ENCODE measurements around the gene SMAGP. TPM values are rescaled to one million over a fixed set of nuclear protein-coding genes. Genes with fewer than 3 reads are reported as not detected.

Gene SMAGP
- total RNA-seq, 4 donors from 2014 or later = 29.5 to 144 (median 104) TPM

DNA sequence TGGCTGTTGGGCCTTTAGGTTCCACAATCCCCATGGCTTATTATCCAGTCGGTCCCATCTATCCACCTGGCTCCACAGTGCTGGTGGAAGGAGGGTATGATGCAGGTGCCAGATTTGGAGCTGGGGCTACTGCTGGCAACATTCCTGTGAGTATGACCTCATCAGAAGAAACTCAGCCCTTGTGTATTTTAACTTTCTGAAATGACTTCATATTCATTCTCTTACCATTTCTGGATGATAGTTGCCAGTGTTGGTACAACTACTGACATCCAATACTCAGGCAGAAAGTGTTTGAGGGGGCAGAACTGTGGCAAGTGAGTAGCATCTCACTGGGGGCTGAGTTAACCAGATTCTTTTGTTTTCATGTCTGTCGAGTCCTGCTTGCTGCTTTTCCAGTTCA is 29.2 kb downstream of the SMAGP start:
- intact Hi-C loops (cut with DNase I; ENCODE audit: low total_unique reads) = no loop called here
- Histone ChIP-seq H3K4me3 (no peak overlapping the region), H3K27me3 (no peaks in the 10 kb centered on the region), H3K36me3 (peaks cover 0 to 37% (median 16%) of the 10 kb centered on the region in 4 donors), H3K4me1 (peaks cover 0 to 38% (median 22%) of the 10 kb centered on the region in 4 donors), H3K27ac (peak overlapping the region in 2 of 4 donors; percentile 100), H3K9me3 (no peaks in the 10 kb centered on the region)
- in situ Hi-C loops (cut with MboI; ENCODE audit: low pct_ligation_motif_present in 1 of 4, low pct_unique_long_range_greater_than_20kb in 1 of 4, low sequenced_read_pairs in 3 of 4) = no loop called here
- no peak for DNase-seq
- no peak for TF ChIP-seq POLR2AphosphoS5 (IDR thresholded peaks at IDR 0.05)
- TF ChIP-seq, protein P1, sequence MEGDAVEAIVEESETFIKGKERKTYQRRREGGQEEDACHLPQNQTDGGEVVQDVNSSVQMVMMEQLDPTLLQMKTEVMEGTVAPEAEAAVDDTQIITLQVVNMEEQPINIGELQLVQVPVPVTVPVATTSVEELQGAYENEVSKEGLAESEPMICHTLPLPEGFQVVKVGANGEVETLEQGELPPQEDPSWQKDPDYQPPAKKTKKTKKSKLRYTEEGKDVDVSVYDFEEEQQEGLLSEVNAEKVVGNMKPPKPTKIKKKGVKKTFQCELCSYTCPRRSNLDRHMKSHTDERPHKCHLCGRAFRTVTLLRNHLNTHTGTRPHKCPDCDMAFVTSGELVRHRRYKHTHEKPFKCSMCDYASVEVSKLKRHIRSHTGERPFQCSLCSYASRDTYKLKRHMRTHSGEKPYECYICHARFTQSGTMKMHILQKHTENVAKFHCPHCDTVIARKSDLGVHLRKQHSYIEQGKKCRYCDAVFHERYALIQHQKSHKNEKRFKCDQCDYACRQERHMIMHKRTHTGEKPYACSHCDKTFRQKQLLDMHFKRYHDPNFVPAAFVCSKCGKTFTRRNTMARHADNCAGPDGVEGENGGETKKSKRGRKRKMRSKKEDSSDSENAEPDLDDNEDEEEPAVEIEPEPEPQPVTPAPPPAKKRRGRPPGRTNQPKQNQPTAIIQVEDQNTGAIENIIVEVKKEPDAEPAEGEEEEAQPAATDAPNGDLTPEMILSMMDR (IDR thresholded peaks at IDR 0.05) = no peak
- TF ChIP-seq EP300 (IDR thresholded peaks at IDR 0.05; ENCODE audit: low read depth) = no peak
- no peak for TF ChIP-seq POLR2A (IDR thresholded peaks at IDR 0.05)
- WGBS, 2 donors (ENCODE audit: low coverage in 1 of 2) = 17 to 70% methylated on average over 1 to 2 of the region's 2 CpGs

DNA sequence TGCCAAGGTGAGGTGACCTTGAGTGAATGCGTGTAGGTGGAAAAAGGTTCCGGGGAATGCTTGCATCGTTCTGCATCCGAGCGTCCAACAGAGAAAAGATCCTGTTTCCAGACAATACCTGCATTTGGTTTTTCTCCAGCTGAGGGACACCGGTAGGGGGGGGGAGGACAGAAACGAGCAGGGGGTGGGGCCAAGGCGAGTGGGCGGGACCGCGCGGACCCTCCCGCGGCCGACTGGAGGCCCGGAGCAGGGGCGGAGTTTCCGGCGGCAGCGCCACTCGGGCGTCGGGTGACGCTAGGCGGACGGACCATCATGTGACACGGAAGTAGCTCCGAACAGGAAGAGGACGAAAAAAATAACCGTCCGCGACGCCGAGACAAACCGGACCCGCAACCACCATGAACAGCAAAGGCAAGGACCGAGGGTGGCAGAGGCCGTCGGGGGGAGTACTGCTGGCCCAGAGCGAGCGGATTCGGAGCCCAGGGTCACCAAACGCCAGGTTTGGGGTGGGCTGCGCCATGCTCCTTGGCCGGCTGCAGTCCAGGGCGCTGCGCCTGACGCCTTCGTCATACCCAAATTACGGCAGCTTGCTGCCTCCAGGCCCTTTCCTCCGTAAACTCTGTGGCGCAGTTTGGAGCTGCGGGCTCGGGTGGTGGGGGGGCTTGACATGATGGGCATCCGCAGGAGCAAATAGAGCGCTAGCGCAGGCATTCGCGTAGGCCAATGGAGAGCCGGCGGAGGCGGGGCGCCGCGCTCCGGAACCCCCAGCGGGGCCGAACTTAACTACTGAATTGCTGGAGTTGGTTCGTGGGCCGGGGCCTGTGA is 31.5 kb downstream of the SMAGP start, which contains the start of gene DAZAP2:
Gene DAZAP2 (plus strand): TSS at position 317 of the 825 bp plus-strand sequence. CDS start 82 bp downstream, at position 399.
- Histone ChIP-seq H3K9me3 (no peaks in the 10 kb centered on the region), H3K36me3 (peaks cover 0 to 28% (median 13%) of the 10 kb centered on the region in 4 donors), H3K27me3 (no peaks in the 10 kb centered on the region), H3K4me1 (peaks cover 0 to 34% (median 22%) of the 10 kb centered on the region in 4 donors), H3K27ac (peak within 1 kb of the TSS; percentile 99 to 100 (median 100)), H3K4me3 (peak within 1 kb of the TSS; percentile 79 to 100 (median 100))
- intact Hi-C loops (cut with DNase I; ENCODE audit: low total_unique reads) (no loop called here), in situ Hi-C loops (cut with MboI; ENCODE audit: low pct_ligation_motif_present in 1 of 4, low pct_unique_long_range_greater_than_20kb in 1 of 4, low sequenced_read_pairs in 3 of 4) (no loop called here)
- peak; percentile 98 for DNase-seq
- WGBS, 2 donors (ENCODE audit: low coverage in 1 of 2) = 0% methylated on average over 1 to 49 of the region's 70 CpGs
- TF ChIP-seq, protein P1 (IDR thresholded peaks at IDR 0.05) = peak; percentile 17 to 56 (median 36)
- TF ChIP-seq POLR2AphosphoS5 (IDR thresholded peaks at IDR 0.05) (peak; percentile 70 to 97 (median 96)), POLR2A (IDR thresholded peaks at IDR 0.05) (peak; percentile 95), EP300 (IDR thresholded peaks at IDR 0.05; ENCODE audit: low read depth) (no peak)

DNA sequence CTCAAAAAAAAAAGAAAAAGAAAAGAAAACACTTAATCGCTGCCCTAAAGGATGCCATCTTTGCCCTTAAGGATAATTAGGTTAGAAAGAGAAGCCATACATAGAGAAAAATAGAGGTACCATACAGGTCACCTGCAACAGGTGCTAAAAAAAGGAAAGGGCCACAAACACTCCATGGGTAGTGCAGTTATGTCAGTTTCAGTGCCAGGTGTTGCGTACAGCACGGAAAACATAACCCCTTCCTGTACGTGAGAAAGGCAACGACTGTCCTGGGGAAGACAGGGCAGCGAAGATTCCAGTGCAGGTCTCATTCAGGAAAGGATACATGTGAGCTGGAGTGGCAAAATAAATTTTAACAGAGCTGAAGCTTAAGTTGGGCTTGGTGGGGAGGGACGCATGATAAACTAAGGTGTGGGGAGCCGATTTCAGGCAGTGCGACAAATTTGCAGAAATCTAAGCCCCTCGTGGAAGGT is 32.1 kb downstream of the SMAGP start:
- Histone ChIP-seq H3K27ac (peak overlapping the region; percentile 99 to 100 (median 100)), H3K4me3 (peak overlapping the region; percentile 56 to 100 (median 90)), H3K36me3 (peaks cover 0 to 27% (median 12%) of the 10 kb centered on the region in 4 donors), H3K4me1 (peaks cover 0 to 34% (median 22%) of the 10 kb centered on the region in 4 donors), H3K27me3 (no peaks in the 10 kb centered on the region), H3K9me3 (no peaks in the 10 kb centered on the region)
- intact Hi-C loops (cut with DNase I; ENCODE audit: low total_unique reads) (no loop called here), in situ Hi-C loops (cut with MboI; ENCODE audit: low pct_ligation_motif_present in 1 of 4, low pct_unique_long_range_greater_than_20kb in 1 of 4, low sequenced_read_pairs in 3 of 4) (no loop called here)
- peak; percentile 41 for DNase-seq
- TF ChIP-seq, protein P1 (IDR thresholded peaks at IDR 0.05) = no peak
- no peak for TF ChIP-seq POLR2AphosphoS5 (IDR thresholded peaks at IDR 0.05)
- no peak for TF ChIP-seq POLR2A (IDR thresholded peaks at IDR 0.05)
- 8 to 17% methylated on average over 4 to 10 of the region's 10 CpGs for WGBS, 2 donors (ENCODE audit: low coverage in 1 of 2)

DNA sequence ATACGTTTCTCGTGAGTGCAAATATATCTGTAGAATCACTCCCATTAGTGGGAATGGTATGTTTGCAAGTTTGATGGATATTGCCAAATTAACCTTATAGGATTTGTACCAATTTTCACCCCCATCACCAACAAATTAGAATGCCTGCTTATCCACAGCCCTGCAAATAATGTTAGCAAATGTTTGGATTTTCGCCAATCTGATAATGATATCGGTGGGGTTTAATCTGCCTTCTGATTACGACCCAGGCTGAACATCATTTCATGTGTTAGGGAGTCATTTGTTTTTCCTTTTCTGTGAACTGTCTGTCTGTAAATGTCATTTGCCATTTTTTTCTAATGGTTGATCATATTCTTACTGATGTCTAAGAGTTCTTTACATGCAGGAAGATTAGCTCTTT is 35.7 kb downstream of the SMAGP start:
- Histone ChIP-seq H3K4me1 (peaks cover 0 to 7% (median 5%) of the 10 kb centered on the region in 4 donors), H3K27me3 (no peaks in the 10 kb centered on the region), H3K9me3 (no peaks in the 10 kb centered on the region), H3K4me3 (no peak overlapping the region), H3K27ac (no peak overlapping the region), H3K36me3 (no peaks in the 10 kb centered on the region)
- DNase-seq = no peak
- TF ChIP-seq EP300 (IDR thresholded peaks at IDR 0.05; ENCODE audit: low read depth) (no peak), POLR2A (IDR thresholded peaks at IDR 0.05) (no peak), POLR2AphosphoS5 (IDR thresholded peaks at IDR 0.05) (no peak)
- TF ChIP-seq, protein P1 (IDR thresholded peaks at IDR 0.05) = no peak
- intact Hi-C loops (cut with DNase I; ENCODE audit: low total_unique reads) = no loop called here
- in situ Hi-C loops (cut with MboI; ENCODE audit: low pct_ligation_motif_present in 1 of 4, low pct_unique_long_range_greater_than_20kb in 1 of 4, low sequenced_read_pairs in 3 of 4) = no loop called here
- WGBS, 2 donors (ENCODE audit: low coverage in 1 of 2) = 76 to 77% methylated on average over 5 of the region's 5 CpGs
